BLaER1 (cell line): ENCODE measurements around the gene MARVELD1.

ENCODE experiments used
- H3K27ac ChIP-seq: shearing (Covaris generic); formaldehyde crosslinking; 2 replicates; pipeline ENCODE4 v1.8.1; 2022
- H3K27me3 ChIP-seq: shearing (Covaris generic); formaldehyde crosslinking; 2 replicates; pipeline ENCODE4 v1.8.1; 2022
- H3K36me3 ChIP-seq: shearing (Covaris generic); formaldehyde crosslinking; 2 replicates; pipeline ENCODE4 v1.8.1; 2022
- H3K4me1 ChIP-seq: shearing (Covaris generic); formaldehyde crosslinking; 2 replicates; pipeline ENCODE4 v1.8.1; 2022
- H3K4me2 ChIP-seq: shearing (Covaris generic); formaldehyde crosslinking; 2 replicates; pipeline ENCODE4 v1.8.1; 2022
- H3K4me3 ChIP-seq: shearing (Covaris generic); formaldehyde crosslinking; 2 replicates; pipeline ENCODE4 v1.8.1; 2022
- H3K9ac ChIP-seq: shearing (Covaris generic); formaldehyde crosslinking; 2 replicates; pipeline ENCODE4 v1.8.1; 2022
- H3K9me3 ChIP-seq: shearing (Covaris generic); formaldehyde crosslinking; 2 replicates; pipeline ENCODE4 v1.8.1; 2022
- H4K20me1 ChIP-seq: shearing (Covaris generic); formaldehyde crosslinking; 2 replicates; pipeline ENCODE4 v1.8.1; 2022
- Cebpa-rat ChIP-seq: shearing (Covaris generic); IDR thresholded peaks from 2 replicates; pipeline ENCODE4 v1.8.1; 2022

Gene MARVELD1

DNA sequence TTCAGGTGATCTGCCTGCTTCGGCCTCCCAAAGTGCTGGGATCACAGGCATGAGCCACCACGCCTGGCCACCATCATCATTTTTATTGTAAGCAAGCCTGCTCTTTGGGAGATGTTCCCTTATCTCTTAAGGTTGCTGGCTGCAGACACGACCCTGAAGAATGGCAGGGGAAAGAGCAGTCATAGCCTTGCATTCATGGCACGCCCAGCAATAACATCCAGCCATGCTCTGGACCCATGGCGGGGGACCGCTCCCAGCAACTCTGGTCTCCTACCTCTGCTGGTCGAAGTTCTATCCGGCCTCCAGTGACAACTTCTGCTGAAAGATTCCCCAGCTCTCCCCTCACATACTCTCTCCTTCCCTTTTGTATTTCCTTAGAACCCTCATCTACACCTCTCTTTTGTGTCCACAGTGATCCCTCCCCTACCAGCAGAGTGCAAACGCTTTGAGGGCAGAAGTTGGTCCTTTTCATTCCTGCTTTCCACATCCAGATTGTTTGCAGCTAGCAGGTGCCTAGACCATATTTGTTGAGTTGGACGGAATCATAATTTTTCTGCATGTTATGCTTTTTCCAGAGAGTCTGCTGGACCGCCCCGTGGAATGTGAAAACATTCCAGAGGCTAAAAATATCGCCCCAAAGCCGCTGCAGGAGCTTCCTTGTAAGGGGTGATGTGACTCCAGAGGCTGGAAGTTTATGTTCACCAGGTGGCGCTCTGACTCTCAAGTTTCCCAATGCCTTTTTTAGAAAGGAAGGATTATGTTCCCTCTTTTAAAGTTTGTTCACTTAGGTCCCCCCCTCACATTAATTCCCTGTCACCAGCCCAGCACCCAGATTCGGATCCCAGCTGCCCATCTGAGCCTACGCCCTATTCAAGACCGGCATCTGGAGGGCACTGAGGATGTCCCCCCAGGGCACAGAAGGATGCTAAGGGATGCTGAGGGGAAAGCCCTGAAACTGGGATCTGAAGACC is 4.3 kb upstream of the MARVELD1 start:
- H3K4me2 ChIP-seq: peak overlapping the region; percentile 22; the same call in 1 of the 2 replicates

GRCh38 chr10:97711640-97712572 is 1.6 kb upstream of the MARVELD1 start:
- Histone ChIP-seq H3K4me1 (peaks cover 46% of the 10 kb centered on the region), H3K9ac (no peak overlapping the region), H3K27ac (no peak overlapping the region), H3K9me3 (no peaks in the 10 kb centered on the region), H3K4me3 (no peak overlapping the region), H3K4me2 (no peak overlapping the region), H3K36me3 (peaks cover 9% of the 10 kb centered on the region), H3K27me3 (no peaks in the 10 kb centered on the region), H4K20me1 (peaks cover 17% of the 10 kb centered on the region)
- TF ChIP-seq Cebpa-rat: no peak

More for the DNA sequence above, 4.3 kb upstream of the MARVELD1 start:
- Histone ChIP-seq H3K27ac (no peak overlapping the region), H3K36me3 (no peaks in the 10 kb centered on the region), H3K27me3 (no peaks in the 10 kb centered on the region), H3K4me1 (peaks cover 37% of the 10 kb centered on the region), H4K20me1 (no peaks in the 10 kb centered on the region), H3K9me3 (no peaks in the 10 kb centered on the region), H3K4me3 (no peak overlapping the region), H3K9ac (no peak overlapping the region)
- no peak for TF ChIP-seq Cebpa-rat

GRCh38 chr10:97713826-97714400 is 383 bp downstream of the MARVELD1 start:
- H3K9ac ChIP-seq: peak overlapping the region; percentile 91
- peaks cover 37% of the 10 kb centered on the region for H4K20me1 ChIP-seq
- peak overlapping the region; percentile 83 for H3K4me3 ChIP-seq
- H3K27me3 ChIP-seq: no peaks in the 10 kb centered on the region
- peak overlapping the region; percentile 94 for H3K27ac ChIP-seq
- TF ChIP-seq Cebpa-rat: no peak
- H3K36me3 ChIP-seq: peaks cover 26% of the 10 kb centered on the region
- H3K9me3 ChIP-seq: no peaks in the 10 kb centered on the region
- H3K4me2 ChIP-seq: peak overlapping the region; percentile 86
- H3K4me1 ChIP-seq: peaks cover 59% of the 10 kb centered on the region

- Histone ChIP-seq H4K20me1 (peaks cover 40% of the 10 kb centered on the region), H3K27me3 (no peaks in the 10 kb centered on the region), H3K4me2 (peak overlapping the region; percentile 86), H3K36me3 (peaks cover 34% of the 10 kb centered on the region), H3K4me1 (peaks cover 60% of the 10 kb centered on the region), H3K9ac (peak overlapping the region; percentile 91), H3K9me3 (no peaks in the 10 kb centered on the region), H3K27ac (peak overlapping the region; percentile 94), H3K4me3 (peak overlapping the region; percentile 83)
- no peak for TF ChIP-seq Cebpa-rat
Measured at GRCh38 chr10:97714401-97715258, 1.1 kb downstream of the MARVELD1 start.

DNA sequence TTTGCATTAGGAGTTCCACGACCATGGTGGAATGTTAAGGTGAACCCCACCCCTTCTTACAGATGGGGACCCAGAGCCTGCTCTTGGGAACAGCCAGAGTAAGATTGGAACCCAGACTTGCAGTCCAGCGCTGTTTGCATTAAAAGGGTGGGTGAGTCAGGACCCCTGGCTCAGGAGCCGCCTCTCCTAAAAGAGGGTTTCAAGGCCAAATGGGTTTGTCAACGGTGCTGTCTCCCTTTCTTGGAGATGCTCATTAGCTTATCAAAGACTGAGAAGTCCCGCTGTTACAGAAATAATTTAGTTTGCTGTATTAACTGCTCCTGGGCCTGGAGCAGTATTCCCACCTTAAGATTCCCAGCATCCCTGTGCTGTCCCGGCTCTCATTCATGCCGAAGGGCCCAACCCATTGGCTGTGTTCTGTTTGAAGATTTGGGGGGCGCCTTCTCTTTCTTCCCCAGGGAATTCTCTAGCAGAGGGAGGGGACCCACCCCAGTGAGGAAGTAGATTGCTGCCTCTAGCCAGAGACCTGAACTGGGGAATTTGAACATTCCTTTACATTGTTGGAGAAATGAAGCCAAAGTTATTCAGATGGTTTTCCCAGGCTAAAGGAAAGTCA is 1.8 kb downstream of the MARVELD1 start:
- Histone ChIP-seq H3K9me3 (no peaks in the 10 kb centered on the region), H3K9ac (peak overlapping the region; percentile 91), H3K4me1 (peaks cover 58% of the 10 kb centered on the region), H4K20me1 (peaks cover 40% of the 10 kb centered on the region), H3K4me3 (peak overlapping the region; percentile 83), H3K27me3 (no peaks in the 10 kb centered on the region), H3K27ac (peak overlapping the region; percentile 94), H3K36me3 (peaks cover 35% of the 10 kb centered on the region), H3K4me2 (peak overlapping the region; percentile 86)
- TF ChIP-seq Cebpa-rat: no peak

GRCh38 chr10:97717627-97718026 is 4.1 kb downstream of the MARVELD1 start:
- no peaks in the 10 kb centered on the region for H3K9me3 ChIP-seq
- H3K36me3 ChIP-seq: peaks cover 35% of the 10 kb centered on the region
- no peak overlapping the region for H3K4me3 ChIP-seq
- peaks cover 40% of the 10 kb centered on the region for H4K20me1 ChIP-seq
- H3K9ac ChIP-seq: no peak overlapping the region; the same call in 1 of the 2 replicates
- no peak for TF ChIP-seq Cebpa-rat
- H3K4me2 ChIP-seq: peak overlapping the region; percentile 86; the same call in 1 of the 2 replicates
- H3K27ac ChIP-seq: no peak overlapping the region; the same call in 1 of the 2 replicates
- H3K27me3 ChIP-seq: no peaks in the 10 kb centered on the region
- H3K4me1 ChIP-seq: peaks cover 64% of the 10 kb centered on the region

DNA sequence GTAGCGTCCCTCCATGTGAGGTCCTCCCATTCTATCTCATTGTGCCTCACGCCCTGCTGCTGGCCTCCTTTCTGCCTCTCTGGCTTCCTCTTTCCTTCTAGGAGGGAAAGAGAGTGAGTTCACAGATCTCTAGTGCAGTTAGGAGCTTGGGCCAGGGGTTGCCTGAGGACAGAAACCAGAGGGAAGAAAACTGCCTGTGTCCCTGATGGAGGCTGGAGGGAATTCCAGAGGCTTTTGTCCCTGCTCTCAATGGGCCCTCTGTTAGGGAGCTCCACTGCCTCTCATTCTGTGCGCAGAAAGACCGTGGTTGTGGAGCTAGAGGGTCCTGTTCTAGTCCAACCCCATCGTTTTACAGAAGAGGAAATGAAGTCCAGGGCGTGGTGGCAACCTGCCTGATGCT is 4.6 kb downstream of the MARVELD1 start:
- no peak for TF ChIP-seq Cebpa-rat
- Histone ChIP-seq H3K27me3 (no peaks in the 10 kb centered on the region), H3K4me3 (no peak overlapping the region), H3K9me3 (no peaks in the 10 kb centered on the region), H4K20me1 (peaks cover 40% of the 10 kb centered on the region), H3K9ac (peak overlapping the region; percentile 21; the same call in 1 of the 2 replicates), H3K4me2 (peak overlapping the region; percentile 86), H3K36me3 (peaks cover 35% of the 10 kb centered on the region), H3K27ac (peak overlapping the region; percentile 33; the same call in 1 of the 2 replicates), H3K4me1 (peaks cover 59% of the 10 kb centered on the region)

DNA sequence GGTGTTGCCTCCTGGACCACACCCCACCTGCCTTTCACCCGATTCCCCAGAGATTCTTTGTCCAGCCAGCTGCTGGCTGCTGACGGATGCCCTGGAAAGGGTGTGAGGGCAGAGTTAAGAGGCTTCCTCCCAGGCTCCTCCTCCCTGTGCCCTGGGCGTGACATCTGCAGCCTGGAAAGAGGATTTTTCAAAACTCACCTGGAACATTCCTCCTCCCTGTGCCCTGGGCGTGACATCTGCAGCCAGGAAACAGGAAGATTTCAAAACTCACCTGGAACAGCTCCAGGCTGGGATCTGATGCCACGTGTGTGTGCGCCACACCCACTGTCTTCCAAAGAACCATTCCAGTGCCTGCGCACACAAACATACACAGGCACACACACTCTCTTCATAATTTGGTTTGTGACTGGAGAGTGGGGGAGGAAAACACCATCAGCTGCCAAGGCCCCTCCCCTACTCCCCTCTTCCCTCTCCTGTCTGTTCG is 5.2 kb downstream of the MARVELD1 start:
- Histone ChIP-seq H3K9ac (peak overlapping the region; percentile 21; the same call in 1 of the 2 replicates), H3K4me2 (peak overlapping the region; percentile 86), H3K4me3 (no peak overlapping the region), H3K4me1 (peaks cover 57% of the 10 kb centered on the region), H3K27me3 (no peaks in the 10 kb centered on the region), H4K20me1 (peaks cover 40% of the 10 kb centered on the region), H3K9me3 (no peaks in the 10 kb centered on the region), H3K27ac (peak overlapping the region; percentile 33; the same call in 1 of the 2 replicates), H3K36me3 (peaks cover 35% of the 10 kb centered on the region)
- TF ChIP-seq Cebpa-rat: no peak
